Superior temporal gyrus (tissue), 1 donor: Measurements from ENCODE around the gene MED13L.

Source experiments
- DNase-seq: peaks from one replicate; pipeline ENCODE4 v3.0.0-alpha.2; 2016; ENCODE audit errors: extremely low spot score

MED13L gene

DNA sequence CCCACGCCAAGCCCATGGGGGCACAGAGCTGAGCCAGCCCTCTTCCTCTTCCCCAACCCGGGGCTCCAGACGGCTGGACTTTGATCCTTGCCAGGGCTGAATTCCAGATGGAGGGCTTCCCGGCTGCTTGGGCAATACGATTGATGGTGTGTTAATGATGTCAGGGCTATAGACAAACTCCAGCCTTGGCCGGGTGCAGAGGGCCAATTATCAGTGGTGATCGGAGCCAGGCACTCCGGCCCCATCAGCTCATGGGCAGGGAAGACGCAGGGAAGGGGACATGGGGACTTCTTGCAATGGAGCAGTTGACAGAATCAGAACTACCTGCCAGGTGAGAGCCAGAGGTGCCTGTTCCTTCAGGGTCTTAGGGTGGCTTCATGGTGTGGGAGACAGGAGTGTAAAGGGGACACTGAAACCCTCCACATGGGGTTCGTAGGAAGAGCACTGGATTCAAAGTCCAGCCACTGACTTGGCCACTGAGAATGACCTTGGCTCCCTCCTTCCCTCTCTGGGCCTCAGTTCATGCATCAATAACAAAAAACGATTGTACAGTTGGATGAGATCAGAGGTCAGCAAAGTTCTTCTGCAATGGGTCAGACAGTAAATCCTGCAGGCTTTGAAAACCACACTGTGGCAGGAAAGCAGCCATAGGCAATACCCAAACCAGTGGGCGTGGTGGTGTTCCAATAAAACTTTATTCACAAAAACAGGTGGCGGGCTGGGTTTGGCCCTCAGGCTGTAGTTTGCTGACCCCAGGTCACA is 333.7 kb downstream of the MED13L start:
- DNase-seq, result no peak

DNA sequence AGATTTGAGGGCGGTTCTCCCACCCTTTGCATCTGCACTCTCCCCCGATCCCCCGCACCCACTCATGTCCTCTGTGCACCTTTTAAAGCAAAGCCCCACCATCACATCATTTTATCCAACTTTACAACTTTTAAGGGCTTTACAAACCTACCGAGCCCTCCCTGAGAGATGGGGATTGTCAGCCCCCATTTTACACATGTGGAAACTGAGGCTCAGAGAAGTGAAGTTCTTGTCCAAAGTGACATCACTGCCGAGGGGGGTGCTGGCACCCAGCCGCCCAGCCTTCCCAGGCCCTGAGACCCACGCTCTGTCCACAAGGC is 334.2 kb downstream of the MED13L start:
- DNase-seq, result no peak

DNA sequence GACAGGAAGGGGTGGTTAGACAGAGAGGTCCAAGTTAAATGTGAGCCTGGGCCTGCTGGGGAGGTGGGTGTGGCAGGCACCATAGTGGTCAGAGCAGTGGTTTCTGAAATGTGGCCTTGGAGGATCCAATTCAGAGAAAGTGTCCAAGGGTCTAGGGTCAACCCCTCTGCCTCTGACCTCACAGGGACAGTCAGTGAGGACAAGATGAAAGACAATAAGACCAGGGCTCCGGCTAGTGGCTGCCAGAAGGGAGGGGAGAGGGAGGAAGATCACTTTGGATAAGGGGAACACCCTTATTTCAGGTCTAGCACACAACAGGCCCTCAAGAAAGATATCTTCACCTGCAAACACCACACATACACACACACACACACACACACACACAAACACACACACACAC is 335.1 kb downstream of the MED13L start:
- DNase-seq, result no peak

DNA sequence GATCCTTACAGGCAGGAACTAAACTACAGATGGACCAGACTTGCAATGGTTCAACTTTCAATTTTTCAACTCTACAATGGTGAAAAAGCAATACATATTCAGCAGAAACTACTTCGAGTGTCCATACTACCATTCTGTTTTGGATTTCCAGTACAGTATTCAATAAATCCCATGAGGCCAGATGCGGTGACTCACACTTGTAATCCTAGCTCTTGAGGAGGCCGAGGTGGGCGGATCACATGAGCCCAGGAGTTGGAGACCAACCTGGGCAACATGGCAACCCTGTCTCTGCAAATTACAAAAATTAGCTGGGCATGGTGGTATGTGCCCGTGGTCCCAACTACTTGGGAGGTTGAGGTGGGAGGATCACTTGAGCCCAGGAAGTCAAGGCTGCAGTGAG is 336.1 kb downstream of the MED13L start:
- DNase-seq, result no peak

DNA sequence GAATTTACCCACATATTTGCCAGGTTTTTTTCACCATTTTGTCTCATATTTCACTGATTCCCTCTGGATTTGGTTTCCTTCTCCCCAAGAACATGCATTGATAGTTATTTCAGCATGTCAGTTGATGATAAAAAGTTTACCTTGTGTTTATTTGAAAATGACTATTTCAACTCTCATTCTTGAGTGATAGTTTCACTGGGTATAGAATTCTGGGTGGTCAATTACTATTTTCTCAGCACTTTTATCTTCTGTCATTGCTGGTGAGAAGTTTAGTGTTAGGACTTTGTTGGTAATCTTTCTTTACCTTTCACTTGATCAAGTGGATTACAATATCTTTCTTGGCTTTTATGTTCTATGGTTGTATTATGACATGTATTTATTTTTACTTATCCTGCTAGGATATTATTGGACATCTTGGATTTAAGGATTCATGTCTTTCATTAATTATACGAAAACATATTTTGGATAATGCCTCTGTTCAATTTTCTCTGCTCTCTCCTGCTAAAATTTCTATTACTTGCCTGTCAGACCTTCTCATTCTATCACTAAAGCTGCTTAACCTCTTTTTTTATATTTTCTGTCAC is 338.6 kb downstream of the MED13L start:
- no peak for DNase-seq

DNA sequence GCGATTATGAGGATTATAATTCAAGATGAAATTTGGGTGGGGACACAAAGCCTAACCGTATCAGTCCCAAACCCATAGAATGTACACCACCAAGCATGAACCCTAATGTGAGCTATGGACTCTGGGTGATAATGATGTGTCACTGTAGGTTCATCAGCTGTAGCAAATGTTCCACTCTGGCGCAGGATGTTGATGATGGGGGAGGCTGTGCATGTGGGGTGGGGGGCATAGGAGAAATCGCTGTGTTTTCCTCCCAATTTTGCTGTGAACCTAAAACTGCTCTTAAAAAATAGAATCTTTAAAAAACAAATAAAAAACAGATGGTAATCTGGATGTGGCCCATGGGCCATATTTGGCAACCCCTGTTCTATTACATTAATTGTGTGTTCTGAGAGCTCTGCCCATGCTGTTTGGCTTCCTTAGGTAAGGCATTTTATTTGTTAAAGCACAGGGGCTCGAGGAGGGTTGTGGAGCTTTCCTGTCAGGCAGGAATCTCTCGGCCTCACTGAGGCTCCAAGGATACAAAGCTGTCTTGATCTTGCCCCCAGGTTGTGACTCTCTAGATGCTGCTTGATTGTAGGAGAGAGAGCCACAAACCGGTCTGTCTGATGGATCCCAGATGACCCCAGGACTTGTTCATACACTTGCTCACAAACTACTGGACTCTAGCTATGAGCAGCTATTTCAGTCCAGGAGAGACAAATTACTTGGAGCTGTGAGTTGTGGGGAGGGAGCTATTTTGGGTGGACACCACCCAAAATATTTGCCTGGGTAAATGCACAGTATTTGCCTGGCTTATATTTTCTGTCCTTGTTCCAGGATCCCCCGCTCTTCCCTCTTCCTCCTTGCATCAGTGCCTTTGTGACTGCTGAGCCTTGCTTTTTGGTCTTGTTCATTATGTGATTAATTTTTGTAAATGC is 340.2 kb downstream of the MED13L start:
- no peak for DNase-seq

DNA sequence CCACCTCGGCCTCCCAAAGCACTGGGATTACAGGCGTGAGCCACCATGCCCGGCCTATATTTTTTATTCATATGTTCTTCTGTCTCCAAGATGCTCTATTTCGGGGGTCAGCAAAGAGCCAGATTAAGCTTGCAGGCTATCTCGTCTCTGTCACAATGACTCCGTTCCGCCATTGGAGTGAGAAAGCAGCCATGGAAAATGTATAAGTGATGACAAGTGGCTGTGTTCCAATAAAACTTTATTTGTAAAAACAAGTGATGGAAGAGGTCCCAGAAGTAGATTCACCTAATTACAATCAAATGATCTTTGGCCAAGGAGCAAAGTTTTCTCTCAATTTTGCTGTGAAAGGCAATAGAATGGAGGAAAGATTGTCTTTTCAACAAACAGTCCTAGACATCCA is 342.6 kb downstream of the MED13L start:
- DNase-seq, result no peak

DNA sequence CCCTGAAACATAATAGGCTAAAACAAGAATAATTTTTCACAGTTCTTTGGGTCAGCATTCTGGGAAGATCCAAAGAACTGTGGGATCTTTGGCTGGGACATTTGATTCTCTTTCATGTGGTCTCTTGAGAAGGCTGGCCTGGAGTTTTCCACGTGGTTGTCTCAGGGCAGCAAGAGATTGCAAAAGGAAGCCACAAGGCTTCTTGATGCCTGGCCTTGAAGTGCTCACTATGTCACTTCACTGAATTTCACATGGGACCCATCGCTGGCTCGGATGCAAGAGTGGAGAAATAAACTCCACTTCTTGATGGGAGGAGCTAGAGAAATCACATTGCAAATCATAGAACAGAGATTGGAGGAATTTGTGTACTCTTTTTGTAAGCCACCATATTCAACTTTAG is 343.4 kb downstream of the MED13L start:
- no peak for DNase-seq

DNA sequence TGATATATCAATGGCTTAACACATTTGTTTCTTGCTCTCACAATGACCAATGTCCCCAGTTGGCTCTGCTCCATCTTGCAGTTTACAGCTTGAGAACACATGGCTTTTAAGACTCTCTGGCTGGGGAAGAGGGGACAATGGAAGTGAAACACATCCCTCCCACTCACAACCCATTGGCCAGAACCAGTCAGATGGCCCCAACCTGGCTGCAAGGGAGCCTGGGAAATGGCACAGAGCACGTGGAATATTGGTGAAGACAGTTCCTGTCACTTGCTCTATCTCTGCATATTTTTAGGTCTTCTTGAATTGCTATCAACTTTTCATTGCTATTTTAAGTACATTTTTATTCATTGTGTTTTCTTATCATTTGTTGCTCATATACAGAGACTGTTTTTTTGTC is 345.4 kb downstream of the MED13L start:
- DNase-seq, result no peak

DNA sequence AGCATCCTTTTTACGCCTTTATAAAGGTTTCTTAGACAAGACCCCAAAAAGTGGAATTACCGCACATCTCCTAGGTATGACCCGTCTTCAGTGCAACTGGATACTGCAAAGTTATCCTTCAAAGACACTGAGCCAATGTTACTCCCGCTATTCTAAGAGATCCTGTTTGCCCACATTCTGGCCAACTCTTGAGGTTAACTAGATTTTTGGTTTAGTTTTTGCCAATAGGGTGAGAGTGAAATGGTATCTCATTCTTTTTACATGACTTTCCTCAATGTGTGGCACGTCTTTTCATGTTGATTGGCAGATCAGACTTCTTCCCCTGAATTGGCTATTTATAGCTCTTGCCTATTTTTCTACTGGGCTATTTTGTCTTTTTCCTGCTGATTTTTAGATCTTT is 347.2 kb downstream of the MED13L start:
- DNase-seq, result no peak

DNA sequence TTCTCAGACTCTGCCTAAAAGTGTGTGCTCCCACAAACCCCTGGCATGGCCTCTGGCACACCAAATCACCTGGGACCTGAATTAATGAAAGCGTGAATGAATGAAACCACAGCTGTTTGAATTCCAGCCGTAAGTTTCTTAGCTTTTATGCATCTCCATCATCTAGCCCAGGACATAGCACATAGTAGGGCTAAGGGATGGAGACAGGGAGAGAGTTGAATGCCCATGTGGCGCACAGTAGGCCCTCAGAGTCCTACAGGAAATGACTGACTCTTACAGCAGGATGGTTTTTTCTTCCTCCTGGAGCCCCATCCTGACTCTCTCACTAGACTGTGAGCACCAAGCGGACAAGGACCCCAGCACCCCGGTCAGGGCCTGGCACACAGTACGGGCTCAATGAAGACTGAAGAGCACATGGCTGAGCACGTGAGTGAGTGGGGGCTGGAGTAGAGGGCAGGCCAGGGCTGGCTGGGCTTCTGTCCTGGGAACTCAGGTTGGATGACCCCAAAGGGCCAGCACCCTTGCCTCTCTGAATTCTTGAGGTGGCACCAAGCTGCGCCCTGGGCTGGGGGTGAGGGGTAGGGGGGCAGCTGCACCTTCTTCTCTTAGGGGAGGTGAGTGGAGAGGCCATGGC is 351.3 kb downstream of the MED13L start:
- DNase-seq, result no peak

DNA sequence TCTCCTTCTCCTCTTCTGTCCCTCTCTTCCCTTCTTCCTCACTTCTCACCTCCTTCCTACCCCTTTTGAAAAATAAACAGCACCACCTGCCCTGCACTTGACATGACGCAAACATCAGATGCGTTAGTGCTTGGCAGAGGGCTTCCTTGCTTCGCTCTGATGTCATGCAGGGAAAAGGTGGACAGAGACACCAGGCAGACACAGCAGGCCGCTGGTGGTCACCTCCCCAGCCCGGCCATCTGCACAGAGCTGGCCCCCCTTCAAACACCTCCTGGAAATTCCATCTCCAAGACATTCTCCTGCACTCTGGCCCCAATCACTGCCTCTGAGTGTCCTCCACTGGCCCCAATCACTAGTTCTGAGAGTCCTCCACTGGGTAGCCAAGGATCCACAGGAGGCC is 353.6 kb downstream of the MED13L start:
- DNase-seq, result no peak

DNA sequence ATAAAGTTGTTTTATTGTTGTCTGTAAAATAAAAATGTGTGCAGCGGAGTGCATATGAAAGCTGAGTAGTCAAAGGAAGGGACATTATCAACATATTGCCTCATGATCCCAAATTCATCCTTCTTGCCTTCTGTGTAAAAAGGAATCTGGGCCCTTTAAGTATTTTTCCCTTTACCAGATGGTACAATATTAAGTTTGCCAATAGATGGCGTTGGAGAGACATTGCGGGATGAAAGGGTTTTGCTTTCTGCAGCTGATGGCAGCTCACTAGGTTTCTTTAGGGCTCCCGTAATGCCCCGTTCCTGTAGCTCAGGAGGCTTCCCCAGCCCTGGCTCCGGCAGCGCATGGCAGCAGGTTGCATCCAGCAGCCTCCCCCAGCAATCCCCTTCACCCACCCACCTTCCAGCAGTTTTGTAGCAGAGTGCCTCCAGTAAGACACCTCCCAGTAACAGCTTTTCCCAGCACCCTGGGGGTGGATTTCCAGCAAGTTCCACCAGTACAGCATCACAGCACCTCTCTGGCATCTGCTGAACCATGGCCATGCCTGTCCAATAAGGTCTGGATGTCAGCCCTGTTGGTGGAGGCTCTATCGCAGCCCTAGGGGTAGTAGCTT is 354.4 kb downstream of the MED13L start:
- DNase-seq, result no peak

DNA sequence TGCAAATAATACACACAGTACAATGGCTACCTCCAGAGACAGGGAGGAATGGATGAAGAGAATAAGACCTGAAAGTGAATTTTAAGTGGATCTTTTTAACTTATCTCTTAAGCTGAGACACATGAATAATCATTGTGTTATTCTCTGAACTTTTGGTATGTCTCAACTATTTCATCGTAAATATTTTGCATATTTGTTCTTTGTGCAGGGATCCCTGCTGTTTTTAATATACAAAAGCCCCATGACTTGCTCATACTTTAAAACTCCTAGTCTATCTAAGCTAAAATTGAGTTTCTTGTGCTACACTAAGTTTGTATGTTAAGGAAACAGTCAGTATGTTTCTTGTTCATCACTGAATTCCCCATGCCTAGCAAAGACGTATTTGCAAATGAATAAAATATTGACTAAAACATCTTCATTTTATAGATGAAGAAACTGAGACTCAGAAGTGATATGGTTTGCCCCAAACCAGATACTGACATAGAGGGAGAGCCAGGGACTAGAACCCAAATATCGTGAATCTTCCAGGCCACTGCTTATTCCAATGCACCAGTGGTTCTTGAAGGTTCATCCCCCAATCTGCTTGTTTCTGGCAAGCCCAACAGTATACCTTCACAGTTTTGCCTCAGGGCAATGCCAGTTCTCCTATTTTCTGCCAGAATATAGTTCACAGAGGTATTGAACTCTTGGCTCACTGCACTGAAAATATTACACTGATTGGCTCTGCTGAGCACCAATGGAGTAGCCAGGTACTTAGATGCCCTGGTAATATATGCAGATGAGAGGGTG is 356.9 kb downstream of the MED13L start:
- DNase-seq, result no peak

DNA sequence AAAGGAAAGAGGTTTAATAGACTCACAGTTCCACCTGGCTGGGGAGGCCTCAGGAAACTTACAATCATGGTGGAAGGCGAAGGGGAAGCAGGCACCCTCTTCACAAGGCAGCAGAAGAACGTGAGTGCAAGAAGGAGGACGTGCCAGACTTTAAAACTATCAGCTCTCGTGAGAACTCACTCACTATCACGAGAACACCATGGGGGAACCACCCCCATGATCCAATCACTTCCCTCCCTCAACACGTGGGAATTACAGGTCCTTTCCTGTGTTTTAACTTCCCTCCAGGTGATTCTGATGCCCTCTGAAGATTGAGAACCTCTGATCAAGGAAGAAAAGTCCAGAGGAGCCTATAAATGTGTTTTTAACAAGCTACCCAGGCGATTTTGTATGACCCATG is 358.7 kb downstream of the MED13L start:
- DNase-seq, result no peak

DNA sequence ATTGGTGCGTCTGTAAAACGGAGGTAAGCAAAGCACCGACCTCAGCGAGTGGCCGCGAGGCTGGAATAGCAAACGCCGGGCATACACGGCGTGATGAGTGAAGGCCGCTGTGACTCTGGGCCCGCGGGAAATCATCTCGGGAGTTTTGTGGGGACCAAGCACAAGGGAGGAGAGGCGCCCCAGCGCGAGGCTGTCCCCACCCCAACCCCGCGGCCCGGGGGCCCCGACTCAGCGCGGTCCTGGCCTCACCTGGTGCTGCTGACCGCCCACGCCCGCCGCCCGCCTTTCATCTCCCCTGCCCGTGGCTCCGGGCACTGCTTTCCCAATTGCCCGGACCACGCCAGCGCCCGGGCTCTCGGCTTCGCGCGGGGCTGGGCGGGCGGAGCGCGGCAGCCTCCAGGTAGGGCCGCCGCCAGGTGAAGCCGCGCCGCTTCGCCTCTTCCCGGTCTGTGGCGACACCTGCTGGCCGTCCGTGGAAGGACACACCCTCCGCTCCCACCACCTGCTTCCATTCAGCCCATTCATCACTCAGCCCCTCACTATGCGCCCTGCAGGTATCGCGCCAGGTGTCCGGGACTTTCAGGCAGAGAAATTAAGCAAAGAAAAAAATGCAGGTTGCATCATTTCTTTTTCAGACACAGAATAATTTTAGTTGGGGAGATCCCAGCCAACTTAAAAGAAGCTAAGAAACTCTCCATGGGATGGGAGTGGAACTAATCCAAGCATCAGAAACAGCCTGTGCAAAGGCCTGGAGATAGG is 360.4 kb downstream of the MED13L start:
- peak; percentile 35 for DNase-seq

DNA sequence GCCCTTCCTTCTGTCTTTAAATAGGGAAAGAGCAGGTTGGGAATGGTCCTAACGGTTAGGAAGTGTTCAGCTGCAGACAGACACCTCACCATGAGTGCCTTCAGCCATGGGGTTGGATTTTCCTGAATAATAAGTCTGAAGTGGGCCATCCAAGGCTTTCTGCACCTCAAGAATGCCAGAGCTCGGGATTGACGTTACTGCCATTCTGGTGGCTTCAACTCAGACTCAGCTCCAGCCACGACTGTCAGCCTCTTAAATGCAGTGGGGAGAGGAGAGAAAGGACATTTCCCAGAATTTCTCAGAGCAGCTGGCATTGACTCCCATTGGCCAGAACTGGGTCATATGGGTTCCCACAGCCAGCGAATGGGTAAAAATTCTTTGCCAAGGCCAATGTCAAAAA is 363.4 kb downstream of the MED13L start:
- DNase-seq, result no peak

DNA sequence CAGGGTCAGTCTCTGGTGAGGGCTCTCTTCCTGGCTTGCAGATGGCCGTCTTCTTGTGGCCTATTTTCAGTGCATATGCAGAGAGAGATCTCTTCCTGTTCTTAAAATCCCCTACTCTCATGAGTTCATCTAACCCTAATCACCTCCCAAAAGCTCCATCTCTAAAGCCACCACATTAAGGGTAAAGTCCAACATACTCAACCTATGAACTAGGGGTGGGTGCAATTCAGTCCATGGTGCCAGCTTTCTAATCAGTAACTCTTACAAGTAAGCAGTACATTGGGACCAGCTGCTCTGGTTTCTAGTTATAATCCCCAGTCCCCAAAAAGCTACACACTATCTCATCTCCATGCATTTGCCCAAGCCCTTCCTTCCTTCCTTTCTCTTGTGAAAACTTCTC is 365.1 kb downstream of the MED13L start:
- no peak for DNase-seq

DNA sequence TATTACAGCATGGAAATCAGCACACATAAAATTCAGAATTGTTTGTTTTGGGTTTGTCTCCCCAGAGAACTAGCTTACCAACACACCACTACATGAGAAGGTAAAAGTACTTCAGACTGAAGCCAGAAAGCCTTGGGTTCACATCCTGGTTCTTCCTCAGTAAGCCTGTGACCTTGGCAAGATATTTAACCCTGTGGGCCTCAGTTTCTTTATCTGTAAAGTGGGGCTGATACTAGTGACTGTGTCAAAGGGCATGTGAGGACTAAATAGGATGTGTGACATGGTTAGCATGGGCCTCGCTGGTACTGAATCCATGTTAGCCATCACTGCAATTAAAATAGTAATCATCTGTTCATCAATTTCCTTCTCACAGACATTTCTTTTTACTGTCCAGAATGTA is 366.1 kb downstream of the MED13L start:
- no peak for DNase-seq

DNA sequence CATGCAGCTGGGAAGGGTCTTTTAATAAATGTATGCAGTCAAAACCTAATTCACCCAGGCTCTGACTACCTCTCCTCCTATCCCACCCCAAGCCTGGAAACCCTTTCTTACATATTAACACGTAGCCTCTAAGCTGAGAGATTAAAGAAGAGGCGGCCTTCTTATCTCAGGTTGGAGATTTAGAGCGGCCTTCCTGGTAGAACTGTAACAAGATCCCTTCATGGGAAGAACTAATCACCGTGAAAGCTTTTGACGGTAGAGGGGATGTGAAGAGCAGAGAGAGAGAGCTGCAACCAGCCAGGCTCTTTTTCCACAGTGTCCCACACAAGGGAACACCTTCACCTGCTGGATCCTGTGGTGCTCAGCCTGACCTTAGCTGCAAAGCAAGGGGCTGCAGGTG is 367.4 kb downstream of the MED13L start:
- no peak for DNase-seq
